Activated naive CD8-positive, alpha-beta T cell treated with anti-CD3 and anti-CD28 coated beads, Interleukin-2, amount 50 U/mL, for 24 hours (primary cell): Measurements from ENCODE around the gene TMEM26.

ENCODE experiments used
- ATAC-seq: fragments of 150-1000 bp; cut with Tn5 transposase; one replicate; pipeline ENCODE4 v1.10.0; 2021
- DNase-seq: peaks from one replicate; pipeline ENCODE4 v3.0.0; 2021
- H3K27ac Mint-ChIP-seq: one replicate; pipeline ENCODE4 v1.8.0; 2021; ENCODE audit warnings: mild to moderate bottlenecking, mixed read lengths
- H3K27me3 Mint-ChIP-seq: one replicate; pipeline ENCODE4 v1.8.0; 2021; ENCODE audit warnings: mixed read lengths
- H3K36me3 Mint-ChIP-seq: one replicate; pipeline ENCODE4 v1.8.0; 2021; ENCODE audit warnings: low read depth, mixed read lengths
- H3K4me1 Mint-ChIP-seq: one replicate; pipeline ENCODE4 v1.8.0; 2021; ENCODE audit warnings: mixed read lengths
- H3K4me3 Mint-ChIP-seq: one replicate; pipeline ENCODE4 v1.8.0; 2021; ENCODE audit warnings: mild to moderate bottlenecking, moderate library complexity, mixed read lengths
- H3K9me3 Mint-ChIP-seq: one replicate; pipeline ENCODE4 v1.8.0; 2021; ENCODE audit warnings: mixed read lengths

TMEM26 gene

GRCh38 chr10:61452655-61453641, at the start of gene TMEM26:
Gene TMEM26 (minus strand): TSS chr10:61453381. CDS start chr10:61453081, 300 bp downstream.
- no peak within 1 kb of the TSS for H3K27ac Mint-ChIP-seq
- peaks cover 38% of the 10 kb centered on the region for H3K27me3 Mint-ChIP-seq
- ATAC-seq = no peak
- H3K36me3 Mint-ChIP-seq = no peaks in the 10 kb centered on the region
- no peak for DNase-seq
- H3K4me3 Mint-ChIP-seq = no peak within 1 kb of the TSS
- no peaks in the 10 kb centered on the region for H3K9me3 Mint-ChIP-seq
- H3K4me1 Mint-ChIP-seq = peaks cover 2% of the 10 kb centered on the region

- ATAC-seq (no peak), DNase-seq (no peak)
- H3K27me3 Mint-ChIP-seq = no peaks in the 10 kb centered on the region
- H3K4me1 Mint-ChIP-seq = no peaks in the 10 kb centered on the region
- H3K36me3 Mint-ChIP-seq = no peaks in the 10 kb centered on the region
- H3K4me3 Mint-ChIP-seq = no peak overlapping the region
- no peak overlapping the region for H3K27ac Mint-ChIP-seq
- no peaks in the 10 kb centered on the region for H3K9me3 Mint-ChIP-seq
Observed at GRCh38 chr10:61500460-61500859, 47.3 kb upstream of the TMEM26 start.

DNA sequence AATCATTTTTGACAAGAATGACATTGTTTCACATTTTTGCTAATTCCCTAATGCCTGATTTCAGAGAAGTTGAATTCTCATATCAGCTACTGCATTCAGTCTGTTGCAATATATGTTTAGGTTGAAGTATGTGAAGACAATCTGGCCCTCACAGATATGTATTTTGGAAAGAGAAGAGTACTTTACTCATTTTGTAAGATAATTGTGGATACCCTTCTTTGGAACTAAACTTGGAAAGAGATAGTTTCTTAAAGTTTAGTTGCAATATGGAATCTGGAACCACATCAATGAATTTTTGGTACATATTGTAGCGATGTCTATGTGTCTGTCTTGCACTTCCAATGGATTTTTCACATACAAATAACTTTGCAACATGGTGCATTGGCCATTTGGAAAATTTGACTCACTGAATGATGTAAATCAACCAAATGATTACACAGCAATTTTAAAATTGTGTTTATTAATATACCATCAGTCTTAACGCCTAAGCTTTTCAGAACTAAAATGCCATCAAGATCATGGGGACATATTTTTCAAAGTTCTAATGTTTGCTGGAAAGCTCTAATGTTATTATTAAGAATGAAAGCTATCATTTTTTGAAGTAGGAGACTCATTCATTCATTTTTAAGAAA, 39.3 kb upstream of the TMEM26 start:
- Mint-ChIP-seq H3K27me3 (peaks cover 3% of the 10 kb centered on the region), H3K4me3 (no peak overlapping the region), H3K9me3 (no peaks in the 10 kb centered on the region), H3K4me1 (no peaks in the 10 kb centered on the region), H3K36me3 (no peaks in the 10 kb centered on the region), H3K27ac (no peak overlapping the region)
- no peak for DNase-seq
- no peak for ATAC-seq

DNA sequence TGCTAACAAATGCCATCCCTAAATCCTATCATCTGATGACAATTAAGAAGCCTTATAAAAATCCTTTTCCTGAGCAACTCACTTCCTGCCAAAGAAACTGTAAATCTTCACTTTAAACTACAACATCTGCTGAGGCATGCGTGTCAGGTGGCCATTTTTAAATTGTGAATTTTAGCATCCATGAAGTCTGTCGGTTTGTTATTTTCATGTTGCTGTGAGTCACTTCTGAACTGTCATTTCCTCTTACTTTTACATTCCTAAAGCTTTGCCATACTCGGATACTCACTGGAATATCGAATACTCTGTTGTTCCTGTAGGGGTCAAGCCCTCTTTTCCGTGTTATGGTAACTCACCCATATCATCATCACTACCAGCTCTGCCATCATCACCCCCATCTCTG, 34.3 kb upstream of the TMEM26 start:
- no peaks in the 10 kb centered on the region for H3K36me3 Mint-ChIP-seq
- H3K27ac Mint-ChIP-seq = no peak overlapping the region
- no peaks in the 10 kb centered on the region for H3K9me3 Mint-ChIP-seq
- peaks cover 8% of the 10 kb centered on the region for H3K27me3 Mint-ChIP-seq
- H3K4me3 Mint-ChIP-seq = no peak overlapping the region
- no peaks in the 10 kb centered on the region for H3K4me1 Mint-ChIP-seq
- DNase-seq (no peak), ATAC-seq (no peak)

- no peaks in the 10 kb centered on the region for H3K4me1 Mint-ChIP-seq
- ATAC-seq (peak; percentile 46), DNase-seq (no peak)
- peaks cover 8% of the 10 kb centered on the region for H3K27me3 Mint-ChIP-seq
- no peaks in the 10 kb centered on the region for H3K9me3 Mint-ChIP-seq
- no peaks in the 10 kb centered on the region for H3K36me3 Mint-ChIP-seq
- H3K27ac Mint-ChIP-seq = no peak overlapping the region
- H3K4me3 Mint-ChIP-seq = no peak overlapping the region
Observed at GRCh38 chr10:61486738-61487396, 33.7 kb upstream of the TMEM26 start.

DNA sequence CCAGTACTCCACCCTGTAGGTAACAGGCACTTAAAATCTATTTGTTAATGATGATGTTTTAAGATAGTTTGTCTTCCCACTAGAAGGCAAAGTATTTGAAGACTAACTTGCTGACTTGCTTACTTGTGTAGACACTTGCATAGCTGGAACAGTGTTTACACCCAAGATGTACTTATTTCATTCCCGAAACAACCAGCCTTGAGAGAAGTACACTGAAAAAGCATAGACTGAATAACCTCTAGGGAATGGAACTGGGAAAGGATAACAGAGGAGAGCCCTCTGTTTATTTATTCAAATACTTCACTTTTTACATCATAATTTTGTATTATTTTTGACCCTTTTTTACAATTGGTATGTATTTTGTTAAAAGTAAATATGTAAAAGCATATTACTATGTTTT, 33.1 kb upstream of the TMEM26 start:
- ATAC-seq (no peak), DNase-seq (no peak)
- Mint-ChIP-seq H3K9me3 (no peaks in the 10 kb centered on the region), H3K4me3 (no peak overlapping the region), H3K27me3 (peaks cover 8% of the 10 kb centered on the region), H3K4me1 (no peaks in the 10 kb centered on the region), H3K27ac (no peak overlapping the region), H3K36me3 (no peaks in the 10 kb centered on the region)

GRCh38 chr10:61481597-61481996, 28.4 kb upstream of the TMEM26 start:
- Mint-ChIP-seq H3K4me3 (no peak overlapping the region), H3K27me3 (peaks cover 8% of the 10 kb centered on the region), H3K4me1 (no peaks in the 10 kb centered on the region), H3K9me3 (no peaks in the 10 kb centered on the region), H3K27ac (no peak overlapping the region), H3K36me3 (no peaks in the 10 kb centered on the region)
- no peak for ATAC-seq
- DNase-seq = no peak

GRCh38 chr10:61480208-61480607, 27.0 kb upstream of the TMEM26 start:
- Mint-ChIP-seq H3K9me3 (no peaks in the 10 kb centered on the region), H3K27ac (no peak overlapping the region), H3K4me1 (no peaks in the 10 kb centered on the region), H3K4me3 (no peak overlapping the region), H3K36me3 (no peaks in the 10 kb centered on the region), H3K27me3 (peaks cover 8% of the 10 kb centered on the region)
- ATAC-seq (no peak), DNase-seq (no peak)

DNA sequence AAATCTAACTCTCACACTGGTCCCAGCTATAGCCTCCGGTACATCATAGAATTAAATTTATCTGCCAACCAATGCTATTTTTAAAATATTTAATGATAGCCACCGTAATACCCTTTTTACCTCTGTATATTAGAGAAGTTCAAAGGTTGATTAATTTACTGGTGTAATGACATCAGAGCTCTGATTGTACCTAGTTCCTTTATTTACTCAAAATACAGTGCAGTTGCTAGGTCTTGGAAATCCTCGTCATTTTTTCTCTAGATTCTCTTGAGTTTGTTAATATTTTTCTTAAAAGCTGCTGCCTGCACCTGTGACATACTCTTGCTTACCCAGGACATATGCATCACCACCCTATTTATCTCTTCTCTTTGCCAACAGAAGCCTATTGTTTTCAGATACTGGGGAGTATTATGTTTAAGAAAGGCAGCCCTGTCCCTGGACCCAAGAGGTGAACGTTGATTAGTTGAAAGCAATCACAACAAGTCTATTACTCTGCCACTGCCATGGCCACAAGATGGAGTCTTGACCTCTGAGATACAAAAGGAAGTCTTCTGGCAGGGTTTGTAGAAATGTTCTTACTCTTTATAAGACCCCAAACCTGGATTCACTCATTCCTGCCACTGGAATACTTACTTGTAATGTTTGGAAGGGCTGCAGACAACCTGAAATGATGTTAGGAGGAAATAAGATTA, 25.6 kb upstream of the TMEM26 start:
- Mint-ChIP-seq H3K27ac (no peak overlapping the region), H3K4me1 (no peaks in the 10 kb centered on the region), H3K27me3 (peaks cover 7% of the 10 kb centered on the region), H3K9me3 (no peaks in the 10 kb centered on the region), H3K36me3 (no peaks in the 10 kb centered on the region), H3K4me3 (no peak overlapping the region)
- no peak for DNase-seq
- ATAC-seq = no peak

DNA sequence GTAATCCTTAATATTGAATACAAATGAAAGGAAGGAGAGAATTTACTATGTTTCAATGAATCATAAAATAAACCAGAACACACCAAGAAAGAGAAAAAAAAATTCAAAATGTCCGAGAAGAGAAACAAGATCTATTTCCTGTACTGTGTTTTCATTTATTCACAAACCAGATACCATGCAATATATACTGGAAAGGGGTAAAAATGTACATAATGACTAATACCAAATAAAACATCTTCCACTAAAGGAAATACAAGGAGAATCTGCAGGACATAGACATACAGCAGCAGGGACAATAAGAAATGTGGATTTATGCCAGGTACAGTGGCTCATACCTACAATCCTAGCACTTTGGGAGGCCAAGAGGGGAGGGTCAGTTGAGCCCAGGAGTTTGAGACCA, 24.3 kb upstream of the TMEM26 start:
- no peaks in the 10 kb centered on the region for H3K36me3 Mint-ChIP-seq
- no peak overlapping the region for H3K27ac Mint-ChIP-seq
- no peak for DNase-seq
- H3K9me3 Mint-ChIP-seq = no peaks in the 10 kb centered on the region
- H3K4me1 Mint-ChIP-seq = no peaks in the 10 kb centered on the region
- no peak overlapping the region for H3K4me3 Mint-ChIP-seq
- H3K27me3 Mint-ChIP-seq = peaks cover 5% of the 10 kb centered on the region
- no peak for ATAC-seq

- Mint-ChIP-seq H3K9me3 (no peaks in the 10 kb centered on the region), H3K4me3 (no peak overlapping the region), H3K4me1 (no peaks in the 10 kb centered on the region), H3K36me3 (no peaks in the 10 kb centered on the region), H3K27me3 (peaks cover 5% of the 10 kb centered on the region), H3K27ac (no peak overlapping the region)
- DNase-seq = no peak
- ATAC-seq = no peak
Observed at GRCh38 chr10:61476529-61476928, 23.3 kb upstream of the TMEM26 start.

- H3K9me3 Mint-ChIP-seq = no peaks in the 10 kb centered on the region
- no peaks in the 10 kb centered on the region for H3K4me1 Mint-ChIP-seq
- H3K4me3 Mint-ChIP-seq = no peak overlapping the region
- ATAC-seq (no peak), DNase-seq (no peak)
- H3K36me3 Mint-ChIP-seq = no peaks in the 10 kb centered on the region
- no peak overlapping the region for H3K27ac Mint-ChIP-seq
- H3K27me3 Mint-ChIP-seq = peaks cover 5% of the 10 kb centered on the region
Observed at GRCh38 chr10:61475449-61475873, 22.3 kb upstream of the TMEM26 start.

GRCh38 chr10:61472090-61472674, 19.0 kb upstream of the TMEM26 start:
- H3K27ac Mint-ChIP-seq = no peak overlapping the region
- no peaks in the 10 kb centered on the region for H3K27me3 Mint-ChIP-seq
- ATAC-seq = no peak
- no peak for DNase-seq
- H3K36me3 Mint-ChIP-seq = no peaks in the 10 kb centered on the region
- H3K4me1 Mint-ChIP-seq = no peaks in the 10 kb centered on the region
- H3K9me3 Mint-ChIP-seq = no peaks in the 10 kb centered on the region
- no peak overlapping the region for H3K4me3 Mint-ChIP-seq

DNA sequence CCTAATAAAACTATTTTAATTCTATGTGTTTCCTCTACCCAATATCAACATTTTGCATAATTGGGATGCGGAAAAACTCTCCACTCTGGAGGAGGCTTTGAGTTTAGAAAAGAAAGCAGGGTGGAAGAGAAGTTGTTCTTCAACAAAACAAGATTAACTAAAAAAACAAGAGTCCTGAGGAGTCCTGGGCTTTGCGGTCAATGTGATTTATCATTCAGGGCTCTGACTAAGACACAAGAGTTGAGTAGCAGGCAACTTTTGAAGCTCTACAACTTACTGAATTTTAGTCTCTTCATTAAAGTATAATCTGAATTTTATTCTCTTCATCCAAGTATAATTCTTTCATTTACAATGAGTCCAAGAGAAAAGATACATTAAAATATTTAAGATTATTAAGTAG, 18.3 kb upstream of the TMEM26 start:
- Mint-ChIP-seq H3K4me3 (no peak overlapping the region), H3K36me3 (no peaks in the 10 kb centered on the region), H3K9me3 (no peaks in the 10 kb centered on the region), H3K4me1 (no peaks in the 10 kb centered on the region), H3K27ac (no peak overlapping the region), H3K27me3 (no peaks in the 10 kb centered on the region)
- ATAC-seq = no peak
- DNase-seq = no peak
